ENCODE results near the gene C1QL2.

C1QL2 gene

GRCh38 chr2:119117891-119118882, 40.4 kb downstream of the C1QL2 start:
- no peak overlapping the region for H3K4me3 ChIP-seq (ENCODE audit: low read length)
- no peaks in the 10 kb centered on the region for H3K4me1 ChIP-seq (ENCODE audit: insufficient read depth, low read length)
- H3K27me3 ChIP-seq (ENCODE audit: insufficient read depth, low read length), result peaks cover 10% of the 10 kb centered on the region
- H3K36me3 ChIP-seq (ENCODE audit: insufficient read depth, low read length), result no peaks in the 10 kb centered on the region
- H3K9me3 ChIP-seq (ENCODE audit: low read length), result no peaks in the 10 kb centered on the region
- H2AFZ ChIP-seq (ENCODE audit: low read depth, low read length), result no peak overlapping the region

GRCh38 chr2:119117408-119117807, 41.1 kb downstream of the C1QL2 start:
- no peak overlapping the region for H3K4me3 ChIP-seq (ENCODE audit: low read length)
- H3K4me1 ChIP-seq (ENCODE audit: insufficient read depth, low read length), result no peaks in the 10 kb centered on the region
- no peaks in the 10 kb centered on the region for H3K36me3 ChIP-seq (ENCODE audit: insufficient read depth, low read length)
- no peaks in the 10 kb centered on the region for H3K9me3 ChIP-seq (ENCODE audit: low read length)
- H3K27me3 ChIP-seq (ENCODE audit: insufficient read depth, low read length), result peaks cover 10% of the 10 kb centered on the region
- H2AFZ ChIP-seq (ENCODE audit: low read depth, low read length), result no peak overlapping the region

- Histone ChIP-seq H3K4me3 (ENCODE audit: low read length) (no peak overlapping the region), H3K27me3 (ENCODE audit: insufficient read depth, low read length) (peaks cover 10% of the 10 kb centered on the region), H2AFZ (ENCODE audit: low read depth, low read length) (no peak overlapping the region), H3K9me3 (ENCODE audit: low read length) (no peaks in the 10 kb centered on the region), H3K4me1 (ENCODE audit: insufficient read depth, low read length) (no peaks in the 10 kb centered on the region), H3K36me3 (ENCODE audit: insufficient read depth, low read length) (no peaks in the 10 kb centered on the region)
Observed at GRCh38 chr2:119116411-119117295, 41.9 kb downstream of the C1QL2 start.

- Histone ChIP-seq H3K4me1 (ENCODE audit: insufficient read depth, low read length) (no peaks in the 10 kb centered on the region), H3K9me3 (ENCODE audit: low read length) (no peaks in the 10 kb centered on the region), H3K27me3 (ENCODE audit: insufficient read depth, low read length) (peaks cover 2% of the 10 kb centered on the region), H3K4me3 (ENCODE audit: low read length) (no peak overlapping the region), H3K36me3 (ENCODE audit: insufficient read depth, low read length) (no peaks in the 10 kb centered on the region), H2AFZ (ENCODE audit: low read depth, low read length) (no peak overlapping the region)
Observed at GRCh38 chr2:119114266-119114665, 44.3 kb downstream of the C1QL2 start.

GRCh38 chr2:119113489-119113770, 45.1 kb downstream of the C1QL2 start:
- H3K4me1 ChIP-seq (ENCODE audit: insufficient read depth, low read length), result no peaks in the 10 kb centered on the region
- H3K27me3 ChIP-seq (ENCODE audit: insufficient read depth, low read length), result peaks cover 2% of the 10 kb centered on the region
- no peak overlapping the region for H2AFZ ChIP-seq (ENCODE audit: low read depth, low read length)
- no peaks in the 10 kb centered on the region for H3K36me3 ChIP-seq (ENCODE audit: insufficient read depth, low read length)
- no peak overlapping the region for H3K4me3 ChIP-seq (ENCODE audit: low read length)
- H3K9me3 ChIP-seq (ENCODE audit: low read length), result no peaks in the 10 kb centered on the region

- Histone ChIP-seq H3K4me1 (ENCODE audit: insufficient read depth, low read length) (no peaks in the 10 kb centered on the region), H3K4me3 (ENCODE audit: low read length) (no peak overlapping the region), H3K36me3 (ENCODE audit: insufficient read depth, low read length) (no peaks in the 10 kb centered on the region), H2AFZ (ENCODE audit: low read depth, low read length) (no peak overlapping the region), H3K27me3 (ENCODE audit: insufficient read depth, low read length) (peaks cover 2% of the 10 kb centered on the region), H3K9me3 (ENCODE audit: low read length) (no peaks in the 10 kb centered on the region)
Observed at GRCh38 chr2:119112770-119113488, 45.6 kb downstream of the C1QL2 start.

- Histone ChIP-seq H3K27me3 (ENCODE audit: insufficient read depth, low read length) (peaks cover 2% of the 10 kb centered on the region), H3K4me1 (ENCODE audit: insufficient read depth, low read length) (no peaks in the 10 kb centered on the region), H3K36me3 (ENCODE audit: insufficient read depth, low read length) (no peaks in the 10 kb centered on the region), H3K4me3 (ENCODE audit: low read length) (no peak overlapping the region), H3K9me3 (ENCODE audit: low read length) (no peaks in the 10 kb centered on the region), H2AFZ (ENCODE audit: low read depth, low read length) (no peak overlapping the region)
Observed at GRCh38 chr2:119112230-119112629, 46.3 kb downstream of the C1QL2 start.

- H3K27me3 ChIP-seq (ENCODE audit: insufficient read depth, low read length), result peaks cover 2% of the 10 kb centered on the region
- H2AFZ ChIP-seq (ENCODE audit: low read depth, low read length), result no peak overlapping the region
- no peak overlapping the region for H3K4me3 ChIP-seq (ENCODE audit: low read length)
- no peaks in the 10 kb centered on the region for H3K9me3 ChIP-seq (ENCODE audit: low read length)
- no peaks in the 10 kb centered on the region for H3K4me1 ChIP-seq (ENCODE audit: insufficient read depth, low read length)
- H3K36me3 ChIP-seq (ENCODE audit: insufficient read depth, low read length), result no peaks in the 10 kb centered on the region
Observed at GRCh38 chr2:119111115-119111975, 47.2 kb downstream of the C1QL2 start.

GRCh38 chr2:119109866-119110265, 48.7 kb downstream of the C1QL2 start:
- H2AFZ ChIP-seq (ENCODE audit: low read depth, low read length), result no peak overlapping the region
- no peaks in the 10 kb centered on the region for H3K36me3 ChIP-seq (ENCODE audit: insufficient read depth, low read length)
- H3K27me3 ChIP-seq (ENCODE audit: insufficient read depth, low read length), result peaks cover 2% of the 10 kb centered on the region
- no peaks in the 10 kb centered on the region for H3K9me3 ChIP-seq (ENCODE audit: low read length)
- no peaks in the 10 kb centered on the region for H3K4me1 ChIP-seq (ENCODE audit: insufficient read depth, low read length)
- H3K4me3 ChIP-seq (ENCODE audit: low read length), result no peak overlapping the region

- Histone ChIP-seq H3K4me3 (ENCODE audit: low read length) (no peak overlapping the region), H3K27me3 (ENCODE audit: insufficient read depth, low read length) (no peaks in the 10 kb centered on the region), H3K4me1 (ENCODE audit: insufficient read depth, low read length) (no peaks in the 10 kb centered on the region), H2AFZ (ENCODE audit: low read depth, low read length) (no peak overlapping the region), H3K36me3 (ENCODE audit: insufficient read depth, low read length) (no peaks in the 10 kb centered on the region), H3K9me3 (ENCODE audit: low read length) (no peaks in the 10 kb centered on the region)
Observed at GRCh38 chr2:119108186-119108585, 50.4 kb downstream of the C1QL2 start.

- H3K4me3 ChIP-seq (ENCODE audit: low read length), result no peak overlapping the region
- H3K4me1 ChIP-seq (ENCODE audit: insufficient read depth, low read length), result no peaks in the 10 kb centered on the region
- no peaks in the 10 kb centered on the region for H3K9me3 ChIP-seq (ENCODE audit: low read length)
- no peaks in the 10 kb centered on the region for H3K36me3 ChIP-seq (ENCODE audit: insufficient read depth, low read length)
- no peaks in the 10 kb centered on the region for H3K27me3 ChIP-seq (ENCODE audit: insufficient read depth, low read length)
- H2AFZ ChIP-seq (ENCODE audit: low read depth, low read length), result no peak overlapping the region
Observed at GRCh38 chr2:119106301-119106897, 52.2 kb downstream of the C1QL2 start.

All from neuron (in vitro differentiated cells).